UCSD-AML1 (cell line): ENCODE measurements around the gene AP4S1.
"Not testable (repeated sequence)": the region's sequence is repeated elsewhere in the genome, so short reads cannot be mapped to it uniquely, and the experiment has no call there.

Experiments used
- DNase-seq: peaks from one replicate; lab custom pipeline; 2025; ENCODE audit not compliant: unreplicated experiment; lab: John Stamatoyannopoulos, UW

The AP4S1 gene

DNA sequence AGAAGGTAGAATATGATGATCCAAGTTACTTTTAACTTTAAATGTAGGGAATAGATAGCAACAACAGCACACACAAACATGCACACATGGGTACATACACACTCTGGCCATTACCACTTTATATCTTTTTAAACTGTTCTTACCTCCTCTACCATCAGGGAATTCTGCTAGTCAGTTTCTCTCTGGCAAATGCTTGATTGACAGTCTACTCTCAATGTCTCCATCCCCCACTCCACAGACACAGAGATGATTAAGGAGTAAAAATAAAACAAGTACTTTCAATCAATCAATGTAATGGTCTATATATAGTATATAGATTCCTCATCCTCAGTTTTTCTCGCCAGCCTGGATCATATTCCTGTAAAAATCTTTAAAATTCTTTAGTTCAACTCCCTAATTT, 16.9 kb downstream of the AP4S1 start:
- DNase-seq = no peak

DNA sequence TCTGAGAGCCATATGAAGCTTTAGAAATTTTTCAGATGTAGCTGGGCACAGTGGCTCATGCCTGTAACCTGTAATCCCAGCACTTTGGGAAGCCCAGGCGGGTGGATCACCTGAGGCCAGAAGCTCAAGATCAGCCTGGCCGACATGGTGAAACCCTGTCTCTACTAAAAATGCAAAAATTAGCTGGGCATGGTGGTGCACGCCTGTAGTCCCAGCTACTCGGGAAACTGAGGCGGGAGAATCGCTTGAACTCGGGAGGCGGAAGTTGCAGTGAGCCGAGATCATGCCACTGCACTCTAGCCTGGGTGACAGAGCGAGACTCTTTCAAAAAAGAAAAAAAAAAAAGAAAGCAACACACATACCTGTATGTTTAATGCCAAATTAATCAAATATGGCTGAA, 17.4 kb downstream of the AP4S1 start:
- not testable (repeated sequence) for DNase-seq

DNA sequence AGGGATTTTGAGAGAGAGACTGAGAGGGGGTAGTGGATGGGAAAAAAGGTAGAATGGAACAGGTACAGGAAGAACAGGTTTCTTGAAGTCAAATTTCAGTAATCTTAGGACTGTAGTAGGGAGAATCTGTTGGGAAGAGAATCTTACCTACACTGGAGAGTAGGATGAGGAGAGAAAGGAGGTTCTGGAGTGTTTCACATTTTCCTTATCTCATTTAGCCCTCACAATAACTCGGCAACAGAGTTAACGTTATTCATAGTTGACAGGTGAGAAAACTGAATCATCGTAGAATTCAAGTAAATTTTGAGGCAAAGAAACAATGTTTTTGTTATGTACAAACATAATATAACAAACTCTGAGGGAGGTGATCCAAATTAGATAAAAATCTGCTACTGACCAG, 17.9 kb downstream of the AP4S1 start:
- no peak for DNase-seq

DNA sequence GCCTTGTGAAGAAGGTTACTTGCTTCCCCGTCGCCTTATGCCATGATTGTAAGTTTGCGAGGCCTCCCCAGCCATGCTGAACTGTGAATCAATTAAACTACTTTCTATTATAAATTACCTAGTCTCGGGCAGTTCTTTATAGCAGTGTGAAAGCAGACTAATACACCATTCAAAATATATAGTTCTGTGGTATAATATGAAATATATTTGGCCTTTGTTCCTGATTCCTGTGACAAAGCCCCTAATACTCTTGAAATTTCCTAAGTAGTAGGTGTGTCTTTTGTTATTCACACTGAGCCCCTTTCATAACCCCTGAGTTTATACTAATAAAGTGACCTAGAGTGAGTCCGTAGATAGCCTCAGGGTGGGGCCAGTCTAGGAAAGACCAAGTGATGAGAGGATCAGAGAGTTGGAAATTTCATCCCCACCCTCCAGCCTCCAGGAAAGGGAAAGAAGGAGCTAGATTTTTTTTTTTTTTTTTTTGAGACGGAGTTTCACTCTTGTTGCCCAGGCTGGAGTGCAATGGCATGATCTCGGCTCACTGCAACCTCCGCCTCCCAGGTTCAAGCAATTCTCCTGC, 20.1 kb downstream of the AP4S1 start:
- DNase-seq = no peak

DNA sequence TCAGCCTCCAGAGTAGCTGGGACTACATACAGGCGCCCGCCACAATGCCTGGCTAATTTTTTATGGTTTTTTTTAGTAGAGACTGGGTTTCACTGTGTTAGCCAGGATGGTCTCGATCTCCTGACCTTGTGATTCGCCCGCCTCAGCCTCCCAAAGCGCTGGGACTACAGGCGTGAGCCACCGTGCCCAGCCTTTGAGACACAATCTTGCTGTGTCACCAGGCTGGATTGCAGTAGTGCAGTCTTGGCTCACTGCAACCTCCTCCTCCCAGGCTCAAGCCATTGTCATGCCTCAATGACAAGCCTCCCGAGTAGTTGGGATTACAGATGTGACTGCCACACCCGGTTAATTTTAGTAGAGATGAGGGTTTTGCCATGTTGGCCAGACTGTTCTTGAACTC, 22.1 kb downstream of the AP4S1 start:
- DNase-seq = no peak

DNA sequence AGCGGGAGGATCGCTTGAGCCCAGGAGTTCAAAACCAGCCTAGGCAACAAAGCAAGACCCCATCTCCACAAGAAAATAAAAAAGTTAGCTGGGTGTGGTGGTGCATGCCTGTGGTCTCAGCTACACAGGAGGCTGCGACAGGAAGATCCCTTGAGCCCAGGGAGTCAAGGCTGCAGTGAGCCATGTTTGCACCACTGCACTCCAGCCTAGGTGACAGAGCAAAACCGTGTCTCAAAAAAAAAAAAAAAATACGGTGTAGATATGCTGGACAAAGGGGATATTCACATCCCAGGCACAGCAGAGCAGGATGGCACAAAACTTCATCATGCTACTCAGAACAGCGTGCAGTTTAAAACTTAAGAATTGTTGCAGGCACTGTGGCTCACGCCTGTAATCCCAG, 25.6 kb downstream of the AP4S1 start:
- no peak for DNase-seq

DNA sequence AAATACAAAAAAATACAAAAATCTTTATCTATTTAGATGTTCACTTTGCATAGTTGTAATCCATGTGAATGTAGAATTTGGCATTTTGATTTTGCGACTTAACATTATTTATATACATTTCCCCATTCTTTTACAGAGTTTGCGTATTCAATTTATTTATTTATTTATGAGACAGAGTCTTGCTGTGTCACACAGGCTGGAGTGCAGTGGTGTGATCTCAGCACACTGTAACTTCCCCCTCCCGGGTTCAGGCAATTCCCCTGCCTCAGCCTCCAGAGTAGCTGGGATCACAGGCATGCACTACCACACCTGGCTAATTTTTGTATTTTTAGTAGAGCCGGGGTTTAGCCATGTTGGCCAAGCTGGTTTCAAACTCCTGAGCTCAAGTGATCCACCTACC, 26.1 kb downstream of the AP4S1 start:
- DNase-seq = no peak

GRCh38 chr14:31052905-31053586, 27.6 kb downstream of the AP4S1 start:
- DNase-seq = not testable (repeated sequence)

- no peak for DNase-seq
Observed at GRCh38 chr14:31057035-31057434, 31.6 kb downstream of the AP4S1 start.

DNA sequence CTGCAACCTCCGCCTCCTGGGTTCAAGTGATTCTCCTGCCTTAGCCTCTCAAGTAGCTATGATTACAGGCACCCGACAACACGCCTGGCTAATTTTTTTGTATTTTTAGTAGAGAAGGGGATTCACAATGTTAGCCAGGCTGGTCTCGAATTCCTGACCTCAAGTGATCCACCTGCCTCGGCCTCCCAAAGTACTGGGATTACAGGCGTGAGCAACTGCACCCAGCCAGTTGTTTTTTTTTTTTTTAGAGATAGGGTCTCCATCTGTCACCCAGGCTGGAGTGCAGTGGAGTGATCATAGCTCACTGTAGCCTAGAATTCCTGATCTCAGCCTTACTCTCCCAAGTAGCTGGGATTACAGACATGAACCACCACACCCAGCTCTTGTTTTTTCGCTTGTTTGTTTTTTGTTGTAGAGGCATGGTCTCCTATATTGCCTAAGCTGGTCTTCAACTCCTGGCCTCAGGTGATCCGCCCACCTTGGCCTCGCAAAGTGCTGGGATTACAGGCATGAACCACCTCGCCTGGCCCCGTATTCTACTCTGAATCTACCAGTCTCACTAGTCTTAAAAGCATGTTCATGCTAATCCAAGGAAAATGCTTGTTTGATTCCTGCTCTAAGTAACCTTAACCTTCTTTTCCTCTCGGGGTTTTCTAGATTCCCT, 32.4 kb downstream of the AP4S1 start:
- DNase-seq = no peak

GRCh38 chr14:31059152-31059924, 33.9 kb downstream of the AP4S1 start:
- DNase-seq = peak; percentile 81

- no peak for DNase-seq
Observed at GRCh38 chr14:31060253-31060875, 34.9 kb downstream of the AP4S1 start.

DNA sequence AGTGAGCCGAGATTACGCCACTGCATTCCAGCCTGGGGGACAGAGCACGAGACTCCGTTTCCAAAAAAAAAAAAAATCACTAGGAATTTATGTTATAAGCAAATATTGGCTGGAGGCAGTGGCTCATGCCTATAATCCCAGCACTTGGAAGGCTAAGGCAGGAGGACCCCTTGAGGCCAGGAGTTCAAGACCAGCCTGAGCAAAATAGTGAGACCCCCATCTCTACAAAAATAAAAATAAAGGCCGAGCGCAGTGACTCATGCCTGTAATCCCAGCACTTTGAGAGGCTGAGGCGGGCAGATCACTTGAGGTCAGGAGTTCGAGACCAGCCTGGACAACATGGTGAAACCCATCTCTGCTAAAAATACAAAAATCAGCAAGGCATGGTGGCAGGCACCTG, 37.5 kb downstream of the AP4S1 start:
- not testable (repeated sequence) for DNase-seq

GRCh38 chr14:31068235-31068634, 42.8 kb downstream of the AP4S1 start:
- no peak for DNase-seq

DNA sequence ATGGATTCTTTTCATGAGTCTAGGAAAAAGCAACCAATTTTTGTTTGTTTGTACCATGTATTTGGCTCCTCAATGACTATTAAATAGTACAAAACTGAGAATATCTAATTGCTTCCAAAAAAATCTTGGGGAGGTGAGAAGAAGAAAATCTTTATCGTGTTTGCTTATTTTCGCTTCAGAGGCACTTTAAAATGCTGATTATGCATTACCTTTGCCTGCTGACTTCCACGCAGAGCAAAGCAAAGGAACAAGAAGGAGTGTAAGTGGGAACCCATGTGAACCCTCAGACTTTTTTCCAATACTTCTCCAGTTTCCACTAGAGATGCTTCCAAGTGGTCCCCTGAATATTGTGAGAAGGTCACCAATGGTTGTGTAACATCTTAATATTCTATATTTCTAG, 43.9 kb downstream of the AP4S1 start:
- DNase-seq = no peak

GRCh38 chr14:31070431-31070830, 45.0 kb downstream of the AP4S1 start:
- DNase-seq = no peak

- DNase-seq = no peak
Observed at GRCh38 chr14:31071151-31071550, 45.7 kb downstream of the AP4S1 start.

- no peak for DNase-seq
Observed at GRCh38 chr14:31075144-31075543, 49.7 kb downstream of the AP4S1 start.

DNA sequence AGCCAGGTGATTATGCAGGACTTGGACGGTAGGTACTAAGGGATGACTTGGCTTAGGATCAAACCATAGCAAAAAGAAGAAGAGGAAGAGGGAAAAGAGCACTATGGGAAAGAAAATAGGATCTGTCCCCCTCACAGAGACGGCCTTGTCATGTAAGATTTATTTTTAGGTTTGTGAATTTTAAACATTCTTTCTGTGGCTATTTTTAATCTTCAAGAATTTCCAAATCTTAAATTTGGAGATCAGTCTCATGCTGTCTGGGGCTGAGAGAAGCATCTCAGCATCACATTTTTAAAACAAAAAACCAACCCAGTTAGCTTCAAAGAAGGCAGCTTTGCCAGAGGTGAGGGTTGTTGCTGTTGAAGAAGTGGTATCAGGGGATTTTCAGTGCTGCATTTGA, 53.3 kb downstream of the AP4S1 start:
- no peak for DNase-seq

DNA sequence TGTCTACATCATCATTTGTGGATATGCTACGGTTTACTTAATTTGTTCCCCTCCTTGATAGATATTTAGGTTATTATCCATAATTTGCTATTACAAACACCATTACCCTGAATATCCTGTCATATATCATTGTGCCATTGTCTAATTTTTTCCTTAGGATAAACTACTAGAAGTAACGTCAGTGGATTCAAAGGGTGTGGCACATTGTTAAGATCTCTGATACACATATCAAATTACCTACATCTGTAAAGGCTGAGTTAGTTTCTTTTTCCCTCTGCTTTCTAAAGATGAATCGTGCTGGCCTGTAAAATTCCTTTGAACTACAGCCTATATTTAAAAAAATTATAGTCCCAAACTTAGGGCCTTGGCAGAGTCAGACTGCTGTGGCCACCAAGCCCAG, 54.6 kb downstream of the AP4S1 start:
- DNase-seq = no peak

- no peak for DNase-seq
Observed at GRCh38 chr14:31080484-31080883, 55.0 kb downstream of the AP4S1 start.
